ENCODE measurements around the gene THYN1. TPM values are rescaled to one million over a fixed set of nuclear protein-coding genes. Genes with fewer than 3 reads are reported as not detected.

THYN1 gene
- polyA plus RNA-seq (2013, experiment 1 of 2) = 42.7 TPM
- polyA plus RNA-seq (2013, experiment 2 of 2) = 42.4 TPM

DNA sequence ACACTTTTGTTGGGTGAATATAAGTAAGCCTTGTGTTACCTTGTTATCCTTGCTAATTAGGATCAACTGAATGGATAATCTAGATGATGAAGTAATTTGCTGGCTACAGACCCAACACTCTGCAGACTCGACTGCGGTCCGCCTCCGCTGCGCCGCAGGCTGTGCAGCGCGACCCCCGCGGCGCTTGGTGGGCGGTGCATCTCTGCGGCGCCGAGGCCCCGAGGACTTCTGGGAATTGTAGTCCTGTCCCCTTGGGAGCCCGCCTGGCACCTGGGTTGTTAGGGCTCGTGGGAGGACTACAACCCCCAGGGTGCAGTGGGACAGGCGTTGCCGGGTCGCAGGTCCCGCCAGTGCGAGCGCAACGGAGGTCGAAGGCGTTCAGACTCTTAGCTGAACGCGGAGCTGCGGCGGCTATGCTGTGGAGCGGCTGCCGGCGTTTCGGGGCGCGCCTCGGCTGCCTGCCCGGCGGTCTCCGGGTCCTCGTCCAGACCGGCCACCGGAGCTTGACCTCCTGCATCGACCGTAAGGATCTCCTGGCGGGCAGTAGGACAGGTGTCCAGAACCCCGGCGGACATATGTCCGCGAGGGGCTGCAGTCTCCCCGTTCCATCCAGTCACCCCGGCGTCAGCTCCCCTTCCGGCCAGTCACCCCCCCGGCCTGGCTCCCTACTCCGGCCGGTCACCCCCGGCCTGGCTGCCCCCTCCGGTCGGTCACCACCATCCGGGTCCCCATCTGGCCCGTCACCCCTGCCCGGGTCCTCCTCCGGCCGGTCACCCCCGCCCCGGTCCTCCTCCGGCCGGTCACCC lies at the start of gene THYN1, which contains the start of gene ACAD8:
Gene THYN1 (minus strand): TSS at position 165 of the 806 bp plus-strand sequence. CDS start 470 bp downstream, outside the sequence.
Gene ACAD8 (plus strand): TSS at position 381 of the 806 bp plus-strand sequence. CDS start 33 bp downstream, at position 414.
- peaks cover 16% of the 10 kb centered on the region for H3K79me1 ChIP-seq (replicated peaks; ENCODE audit: low read length, poor library complexity, severe bottlenecking)
- H4K8ac ChIP-seq (ENCODE audit: low read length) = peak within 1 kb of the TSS; percentile 88
- H2BK120ac ChIP-seq (ENCODE audit: low read depth, low read length) = no peak within 1 kb of the TSS
- H3K9ac ChIP-seq (ENCODE audit: low read length) = peak within 1 kb of the TSS; percentile 95
- peak within 1 kb of the TSS; percentile 51 for H3K27ac ChIP-seq (ENCODE audit: low read length, poor library complexity, severe bottlenecking)
- peak within 1 kb of the TSS in 1 of 2 experiments; percentile 35 for H3K14ac ChIP-seq (ENCODE audit: low read length in 2 of 2)
- H3K4ac ChIP-seq (ENCODE audit: low read depth in 1 of 2, low read length in 2 of 2) = peak within 1 kb of the TSS in 1 of 2 experiments; percentile 71
- no peak within 1 kb of the TSS for H2AK5ac ChIP-seq (ENCODE audit: low read length, severe bottlenecking)
- H3K18ac ChIP-seq (ENCODE audit: low read depth in 1 of 2, low read length in 2 of 2) = peak within 1 kb of the TSS; percentile 67 to 81
- H3K4me3 ChIP-seq (ENCODE audit: insufficient read depth in 1 of 2, low read depth in 1 of 2, low read length in 2 of 2) = peak within 1 kb of the TSS; percentile 97 to 100
- H4K91ac ChIP-seq (ENCODE audit: low read length) = no peak within 1 kb of the TSS
- H2AFZ ChIP-seq (ENCODE audit: low read depth, low read length) = peak within 1 kb of the TSS; percentile 85
- no peaks in the 10 kb centered on the region for H3K27me3 ChIP-seq (ENCODE audit: control insufficient read depth in 1 of 2, insufficient read depth in 1 of 2, low read length in 2 of 2)
- peak within 1 kb of the TSS in 1 of 2 experiments; percentile 86 for H3K23ac ChIP-seq (ENCODE audit: low read length in 2 of 2)
- H3K4me2 ChIP-seq (ENCODE audit: low read length, poor library complexity, severe bottlenecking) = peak within 1 kb of the TSS; percentile 85
- peak; percentile 97 for DNase-seq
- no peak within 1 kb of the TSS for H2BK12ac ChIP-seq (ENCODE audit: low read length in 2 of 2)
- peaks cover 1% of the 10 kb centered on the region for H3K4me1 ChIP-seq (ENCODE audit: control insufficient read depth, insufficient read depth, low read depth, low read length)
- peak within 1 kb of the TSS; percentile 75 for H2BK15ac ChIP-seq (ENCODE audit: low read depth, poor library complexity, severe bottlenecking)
- H3K36me3 ChIP-seq (ENCODE audit: control insufficient read depth in 1 of 2, insufficient read depth in 2 of 2, low read depth in 1 of 2, low read length in 2 of 2) = peaks cover 7 to 48% of the 10 kb centered on the region in 2 experiments
- WGBS = under 1% methylated on average over 51 of the region's 70 CpGs
- H3K9me3 ChIP-seq (ENCODE audit: control insufficient read depth, low read length) = no peaks in the 10 kb centered on the region
- no peak within 1 kb of the TSS for H2BK5ac ChIP-seq (ENCODE audit: low read depth, low read length, poor library complexity, severe bottlenecking)

DNA sequence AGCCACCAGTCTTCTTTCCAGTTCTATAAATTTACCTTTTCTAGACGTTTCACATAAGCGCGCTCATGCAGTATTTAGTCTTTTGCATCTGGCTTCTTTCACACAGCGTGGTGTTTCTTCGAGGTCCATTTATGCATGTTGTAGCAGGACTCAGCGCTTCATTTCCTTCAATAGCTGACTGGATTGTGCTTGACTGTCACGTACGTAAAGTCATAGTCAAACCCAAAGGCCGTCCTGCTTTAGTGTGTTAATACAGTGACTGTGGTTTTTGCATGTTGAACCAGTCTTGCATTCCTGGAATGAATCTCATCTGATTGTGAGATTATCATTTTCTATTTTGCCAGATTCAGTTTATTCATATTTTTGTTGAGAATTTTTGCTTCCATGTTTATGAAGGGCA lies 41.5 kb upstream of the THYN1 start:
- H4K8ac ChIP-seq (ENCODE audit: low read length) = no peak overlapping the region
- no peak overlapping the region for H2AFZ ChIP-seq (ENCODE audit: low read depth, low read length)
- H2AK5ac ChIP-seq (ENCODE audit: low read length, severe bottlenecking) = no peak overlapping the region
- H3K9me3 ChIP-seq (ENCODE audit: control insufficient read depth, low read length) = no peaks in the 10 kb centered on the region
- no peak overlapping the region for H3K18ac ChIP-seq (ENCODE audit: low read depth in 1 of 2, low read length in 2 of 2)
- no peaks in the 10 kb centered on the region for H3K36me3 ChIP-seq (ENCODE audit: control insufficient read depth in 1 of 2, insufficient read depth in 2 of 2, low read depth in 1 of 2, low read length in 2 of 2)
- H3K27ac ChIP-seq (ENCODE audit: low read length, poor library complexity, severe bottlenecking) = no peak overlapping the region
- H3K4me3 ChIP-seq (ENCODE audit: insufficient read depth in 1 of 2, low read depth in 1 of 2, low read length in 2 of 2) = no peak overlapping the region
- no peak overlapping the region for H2BK120ac ChIP-seq (ENCODE audit: low read depth, low read length)
- H4K91ac ChIP-seq (ENCODE audit: low read length) = no peak overlapping the region
- H3K4me2 ChIP-seq (ENCODE audit: low read length, poor library complexity, severe bottlenecking) = no peak overlapping the region
- H2BK12ac ChIP-seq (ENCODE audit: low read length in 2 of 2) = no peak overlapping the region
- H3K79me1 ChIP-seq (replicated peaks; ENCODE audit: low read length, poor library complexity, severe bottlenecking) = no peaks in the 10 kb centered on the region
- no peak overlapping the region for H2BK15ac ChIP-seq (ENCODE audit: low read depth, poor library complexity, severe bottlenecking)
- no peak overlapping the region for H2BK5ac ChIP-seq (ENCODE audit: low read depth, low read length, poor library complexity, severe bottlenecking)
- H3K4me1 ChIP-seq (ENCODE audit: control insufficient read depth, insufficient read depth, low read depth, low read length) = no peaks in the 10 kb centered on the region
- no peak overlapping the region for H3K9ac ChIP-seq (ENCODE audit: low read length)
- H3K23ac ChIP-seq (ENCODE audit: low read length in 2 of 2) = no peak overlapping the region
- no peak overlapping the region for H3K14ac ChIP-seq (ENCODE audit: low read length in 2 of 2)
- no peak for DNase-seq
- H3K4ac ChIP-seq (ENCODE audit: low read depth in 1 of 2, low read length in 2 of 2) = no peak overlapping the region
- WGBS = 72% methylated on average over 9 of the region's 9 CpGs
- H3K27me3 ChIP-seq (ENCODE audit: control insufficient read depth in 1 of 2, insufficient read depth in 1 of 2, low read length in 2 of 2) = peaks cover 0 to 17% of the 10 kb centered on the region in 2 experiments

- Histone ChIP-seq H3K79me1 (replicated peaks; ENCODE audit: low read length, poor library complexity, severe bottlenecking) (no peaks in the 10 kb centered on the region), H3K18ac (ENCODE audit: low read depth in 1 of 2, low read length in 2 of 2) (no peak overlapping the region), H3K4me2 (ENCODE audit: low read length, poor library complexity, severe bottlenecking) (no peak overlapping the region), H3K4ac (ENCODE audit: low read depth in 1 of 2, low read length in 2 of 2) (no peak overlapping the region), H3K14ac (ENCODE audit: low read length in 2 of 2) (no peak overlapping the region), H3K9me3 (ENCODE audit: control insufficient read depth, low read length) (no peaks in the 10 kb centered on the region), H3K4me1 (ENCODE audit: control insufficient read depth, insufficient read depth, low read depth, low read length) (no peaks in the 10 kb centered on the region), H3K4me3 (ENCODE audit: insufficient read depth in 1 of 2, low read depth in 1 of 2, low read length in 2 of 2) (no peak overlapping the region), H2BK5ac (ENCODE audit: low read depth, low read length, poor library complexity, severe bottlenecking) (no peak overlapping the region), H3K27me3 (ENCODE audit: control insufficient read depth in 1 of 2, insufficient read depth in 1 of 2, low read length in 2 of 2) (peaks cover 0 to 22% of the 10 kb centered on the region in 2 experiments), H3K23ac (ENCODE audit: low read length in 2 of 2) (no peak overlapping the region), H3K27ac (ENCODE audit: low read length, poor library complexity, severe bottlenecking) (no peak overlapping the region), H4K8ac (ENCODE audit: low read length) (no peak overlapping the region), H2AK5ac (ENCODE audit: low read length, severe bottlenecking) (no peak overlapping the region), H3K9ac (ENCODE audit: low read length) (no peak overlapping the region), H3K36me3 (ENCODE audit: control insufficient read depth in 1 of 2, insufficient read depth in 2 of 2, low read depth in 1 of 2, low read length in 2 of 2) (no peaks in the 10 kb centered on the region), H2BK15ac (ENCODE audit: low read depth, poor library complexity, severe bottlenecking) (no peak overlapping the region), H4K91ac (ENCODE audit: low read length) (no peak overlapping the region), H2BK120ac (ENCODE audit: low read depth, low read length) (no peak overlapping the region), H2AFZ (ENCODE audit: low read depth, low read length) (no peak overlapping the region), H2BK12ac (ENCODE audit: low read length in 2 of 2) (no peak overlapping the region)
- DNase-seq = no peak
- WGBS = 77% methylated on average over 19 of the region's 20 CpGs
Observed at GRCh38 chr11:134293119-134294113, 40.3 kb upstream of the THYN1 start.

All from mesenchymal stem cell (in vitro differentiated cells and primary cell).